ENCODE data around the gene OR10J1.

GRCh38 chr1:159468321-159468720 lies 28.8 kb downstream of the OR10J1 start:
- TF ChIP-seq POLR2A (IDR thresholded peaks at IDR 0.05; ENCODE audit: low read depth, low read length), result no peak
- TF ChIP-seq TAF1 (IDR thresholded peaks at IDR 0.05; ENCODE audit: low read depth, low read length), result no peak

All from GM12891 (cell line).